K562 (cell line): Measurements from ENCODE around the gene RSPH1.

Experiments used
- BRF1 ChIP-seq: IDR thresholded peaks from 3 replicates; pipeline ENCODE4 v1.6.1; 2011; ENCODE audit warnings: borderline replicate concordance, mild to moderate bottlenecking; ENCODE audit not compliant: insufficient read length; ENCODE audit errors: extremely low read depth
- EZH2 ChIP-seq: IDR thresholded peaks from 2 replicates; pipeline ENCODE4 v1.6.1; 2012; ENCODE audit warnings: low read depth, mild to moderate bottlenecking, inconsistent platforms, low read length, borderline replicate concordance
- GTF2F1 ChIP-seq: IDR thresholded peaks from 2 replicates; pipeline ENCODE4 v1.6.1; 2011; ENCODE audit warnings: low read depth, low read length, improper control_type of control experiment
- KDM1A ChIP-seq, 2 experiments: fragments of 450-650 bp; IDR thresholded peaks; 2 replicates each; pipeline ENCODE4 v1.6.1; 2016; ENCODE audit warnings: mild to moderate bottlenecking in 2 of 2
- KLF10 ChIP-seq: fragments of 250-450 bp; sonication (Bioruptor Pico); IDR thresholded peaks from 2 replicates; pipeline ENCODE4 v1.6.1; 2021; ENCODE audit warnings: matching md5 sums
- MXI1 ChIP-seq: IDR thresholded peaks from 2 replicates; pipeline ENCODE4 v1.6.1; 2011; ENCODE audit warnings: low read depth, mild to moderate bottlenecking, improper control_type of control experiment, low read length
- YY1 ChIP-seq, 3 experiments: IDR thresholded peaks; 2 replicates each; pipeline ENCODE4 v1.6.1; 2011; ENCODE audit warnings: low read length in 2 of 3, mild to moderate bottlenecking in 2 of 3, moderate library complexity in 2 of 3, borderline replicate concordance in 1 of 3, control low read depth in 1 of 3, low read depth in 1 of 3; ENCODE audit not compliant: insufficient read depth in 3 of 3, insufficient replicate concordance in 2 of 3, control insufficient read depth in 1 of 3, insufficient read length in 1 of 3; ENCODE audit errors: extremely low read depth in 1 of 3
- TF ChIP-seq, protein P1 (sequence below), 3 experiments: IDR thresholded peaks in 2 of 3; conservative IDR thresholded peaks in 1 of 3; 2 replicates each; pipeline ENCODE4 v1.5.1; 2011 to 2012; ENCODE audit warnings: low read length in 3 of 3, mild to moderate bottlenecking in 3 of 3, control low read depth in 2 of 3, improper control_type of control experiment in 1 of 3, inconsistent platforms in 1 of 3, low read depth in 1 of 3, mixed read lengths in 1 of 3, moderate library complexity in 1 of 3; ENCODE audit not compliant: insufficient read depth in 2 of 3
- TF ChIP-seq, protein P2 (sequence below): sonication (generic); formaldehyde crosslinking; IDR thresholded peaks from 2 replicates; pipeline ENCODE4 v1.5.0; 2020; ENCODE audit warnings: missing genetic modification reagents
- TF ChIP-seq, protein P3 (sequence below): fragments of 150-350 bp; conservative IDR thresholded peaks from 2 replicates; pipeline ENCODE4 v1.6.1; 2014; ENCODE audit warnings: low read length
- TF ChIP-seq, protein P4 (sequence below), 2 experiments: fragments of 450-650 bp in 1 of 2; sonication (generic) in 1 of 2; formaldehyde crosslinking in 1 of 2; IDR thresholded peaks in 1 of 2; conservative IDR thresholded peaks in 1 of 2; 2 replicates each; pipeline versions ENCODE4 v1.6.1 to v1.8.1; 2016 to 2023; ENCODE audit warnings: mild to moderate bottlenecking in 2 of 2, moderate library complexity in 2 of 2, inconsistent platforms in 1 of 2, missing genetic modification reagents in 1 of 2

DNA sequence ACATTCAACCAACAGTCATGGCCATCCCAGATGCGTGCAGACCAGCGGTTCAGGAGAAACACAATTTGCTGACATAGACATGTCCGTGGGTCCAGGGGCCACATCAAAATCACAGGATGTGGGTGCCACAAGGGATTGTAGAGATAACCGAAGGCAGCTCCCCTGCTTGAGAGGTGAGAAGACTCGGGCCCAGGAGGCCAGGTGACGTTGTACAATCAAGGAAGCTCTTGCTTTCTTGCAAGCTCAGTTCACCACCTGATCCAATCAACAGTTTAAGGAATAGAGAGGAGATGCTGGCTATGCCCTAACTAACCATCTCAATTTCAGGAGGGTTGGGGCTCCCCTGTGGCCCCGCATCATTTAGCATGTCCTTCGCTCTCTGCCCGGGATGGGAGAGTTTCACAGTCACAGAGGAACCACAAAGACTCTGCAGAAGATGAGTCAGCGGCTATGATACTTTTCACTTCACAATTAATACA, 72.8 kb downstream of the RSPH1 start:
- TF ChIP-seq KDM1A (IDR thresholded peaks at IDR 0.05) (no peak), KLF10 (CRISPR knock-in tag) (no peak), BRF1 (no peak), YY1 (IDR thresholded peaks at IDR 0.05; ENCODE audit: borderline replicate concordance in 1 of 3, control insufficient read depth in 1 of 3, extremely low read depth in 1 of 3, insufficient read depth in 3 of 3, insufficient read length in 1 of 3, insufficient replicate concordance in 2 of 3, low read depth in 1 of 3, low read length in 2 of 3) (no peak), EZH2 (no peak), GTF2F1 (no peak), MXI1 (no peak)
- TF ChIP-seq, protein P1, sequence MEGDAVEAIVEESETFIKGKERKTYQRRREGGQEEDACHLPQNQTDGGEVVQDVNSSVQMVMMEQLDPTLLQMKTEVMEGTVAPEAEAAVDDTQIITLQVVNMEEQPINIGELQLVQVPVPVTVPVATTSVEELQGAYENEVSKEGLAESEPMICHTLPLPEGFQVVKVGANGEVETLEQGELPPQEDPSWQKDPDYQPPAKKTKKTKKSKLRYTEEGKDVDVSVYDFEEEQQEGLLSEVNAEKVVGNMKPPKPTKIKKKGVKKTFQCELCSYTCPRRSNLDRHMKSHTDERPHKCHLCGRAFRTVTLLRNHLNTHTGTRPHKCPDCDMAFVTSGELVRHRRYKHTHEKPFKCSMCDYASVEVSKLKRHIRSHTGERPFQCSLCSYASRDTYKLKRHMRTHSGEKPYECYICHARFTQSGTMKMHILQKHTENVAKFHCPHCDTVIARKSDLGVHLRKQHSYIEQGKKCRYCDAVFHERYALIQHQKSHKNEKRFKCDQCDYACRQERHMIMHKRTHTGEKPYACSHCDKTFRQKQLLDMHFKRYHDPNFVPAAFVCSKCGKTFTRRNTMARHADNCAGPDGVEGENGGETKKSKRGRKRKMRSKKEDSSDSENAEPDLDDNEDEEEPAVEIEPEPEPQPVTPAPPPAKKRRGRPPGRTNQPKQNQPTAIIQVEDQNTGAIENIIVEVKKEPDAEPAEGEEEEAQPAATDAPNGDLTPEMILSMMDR (IDR thresholded peaks at IDR 0.05 in 2 of 3, conservative IDR thresholded peaks at IDR 0.05 in 1 of 3; ENCODE audit: insufficient read depth in 2 of 3, low read depth in 1 of 3, low read length in 3 of 3) = no peak
- TF ChIP-seq, protein P2, sequence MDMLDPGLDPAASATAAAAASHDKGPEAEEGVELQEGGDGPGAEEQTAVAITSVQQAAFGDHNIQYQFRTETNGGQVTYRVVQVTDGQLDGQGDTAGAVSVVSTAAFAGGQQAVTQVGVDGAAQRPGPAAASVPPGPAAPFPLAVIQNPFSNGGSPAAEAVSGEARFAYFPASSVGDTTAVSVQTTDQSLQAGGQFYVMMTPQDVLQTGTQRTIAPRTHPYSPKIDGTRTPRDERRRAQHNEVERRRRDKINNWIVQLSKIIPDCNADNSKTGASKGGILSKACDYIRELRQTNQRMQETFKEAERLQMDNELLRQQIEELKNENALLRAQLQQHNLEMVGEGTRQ (CRISPR knock-in tag) = no peak
- TF ChIP-seq, protein P3, sequence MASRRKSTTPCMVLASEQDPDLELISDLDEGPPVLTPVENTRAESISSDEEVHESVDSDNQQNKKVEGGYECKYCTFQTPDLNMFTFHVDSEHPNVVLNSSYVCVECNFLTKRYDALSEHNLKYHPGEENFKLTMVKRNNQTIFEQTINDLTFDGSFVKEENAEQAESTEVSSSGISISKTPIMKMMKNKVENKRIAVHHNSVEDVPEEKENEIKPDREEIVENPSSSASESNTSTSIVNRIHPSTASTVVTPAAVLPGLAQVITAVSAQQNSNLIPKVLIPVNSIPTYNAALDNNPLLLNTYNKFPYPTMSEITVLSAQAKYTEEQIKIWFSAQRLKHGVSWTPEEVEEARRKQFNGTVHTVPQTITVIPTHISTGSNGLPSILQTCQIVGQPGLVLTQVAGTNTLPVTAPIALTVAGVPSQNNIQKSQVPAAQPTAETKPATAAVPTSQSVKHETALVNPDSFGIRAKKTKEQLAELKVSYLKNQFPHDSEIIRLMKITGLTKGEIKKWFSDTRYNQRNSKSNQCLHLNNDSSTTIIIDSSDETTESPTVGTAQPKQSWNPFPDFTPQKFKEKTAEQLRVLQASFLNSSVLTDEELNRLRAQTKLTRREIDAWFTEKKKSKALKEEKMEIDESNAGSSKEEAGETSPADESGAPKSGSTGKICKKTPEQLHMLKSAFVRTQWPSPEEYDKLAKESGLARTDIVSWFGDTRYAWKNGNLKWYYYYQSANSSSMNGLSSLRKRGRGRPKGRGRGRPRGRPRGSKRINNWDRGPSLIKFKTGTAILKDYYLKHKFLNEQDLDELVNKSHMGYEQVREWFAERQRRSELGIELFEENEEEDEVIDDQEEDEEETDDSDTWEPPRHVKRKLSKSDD = no peak
- TF ChIP-seq, protein P4, sequence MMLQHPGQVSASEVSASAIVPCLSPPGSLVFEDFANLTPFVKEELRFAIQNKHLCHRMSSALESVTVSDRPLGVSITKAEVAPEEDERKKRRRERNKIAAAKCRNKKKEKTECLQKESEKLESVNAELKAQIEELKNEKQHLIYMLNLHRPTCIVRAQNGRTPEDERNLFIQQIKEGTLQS (IDR thresholded peaks at IDR 0.05) = no peak
- TF ChIP-seq, protein P4 (CRISPR knock-in tag; conservative IDR thresholded peaks at IDR 0.05) = no peak
